Activated CD4-positive, alpha-beta T cell treated with anti-CD3 and anti-CD28 coated beads, Interleukin-2, amount 10 ng/mL, durations not matched to agents 24 days and 14 days (primary cell): ENCODE results near the gene RUVBL1. TPM values are rescaled to one million over a fixed set of nuclear protein-coding genes. Genes with fewer than 3 reads are reported as not detected.

ENCODE experiments used
- DNase-seq: peaks from one replicate; pipeline ENCODE4 v3.0.0; 2022
- H3K27ac Mint-ChIP-seq: one replicate; pipeline ENCODE4 v1.8.0; 2022; ENCODE audit warnings: mild to moderate bottlenecking, mixed read lengths
- H3K27me3 Mint-ChIP-seq: one replicate; pipeline ENCODE4 v1.8.0; 2022; ENCODE audit warnings: mixed read lengths
- H3K36me3 Mint-ChIP-seq: one replicate; pipeline ENCODE4 v1.8.0; 2022; ENCODE audit warnings: low read depth, mild to moderate bottlenecking, mixed read lengths
- H3K4me1 Mint-ChIP-seq: one replicate; pipeline ENCODE4 v1.8.0; 2021; ENCODE audit warnings: mixed read lengths
- H3K4me3 Mint-ChIP-seq: one replicate; pipeline ENCODE4 v1.8.0; 2022; ENCODE audit warnings: mild to moderate bottlenecking, moderate library complexity, mixed read lengths
- H3K9me3 Mint-ChIP-seq: one replicate; pipeline ENCODE4 v1.8.0; 2021; ENCODE audit warnings: mixed read lengths
- intact Hi-C: fragments of 100-400 bp; cut with micrococcal nuclease; formaldehyde crosslinking; loops from one replicate; pipeline ENCODE4 v1.15.1; 2023
- total RNA-seq: library from RNA; stranded (reverse); gene quantifications from 2 replicates; pipeline ENCODE4 v1.2.3, GENCODE V29; 2022

RUVBL1 gene
- total RNA-seq, 1 donor from 2014 or later = 150 TPM

DNA sequence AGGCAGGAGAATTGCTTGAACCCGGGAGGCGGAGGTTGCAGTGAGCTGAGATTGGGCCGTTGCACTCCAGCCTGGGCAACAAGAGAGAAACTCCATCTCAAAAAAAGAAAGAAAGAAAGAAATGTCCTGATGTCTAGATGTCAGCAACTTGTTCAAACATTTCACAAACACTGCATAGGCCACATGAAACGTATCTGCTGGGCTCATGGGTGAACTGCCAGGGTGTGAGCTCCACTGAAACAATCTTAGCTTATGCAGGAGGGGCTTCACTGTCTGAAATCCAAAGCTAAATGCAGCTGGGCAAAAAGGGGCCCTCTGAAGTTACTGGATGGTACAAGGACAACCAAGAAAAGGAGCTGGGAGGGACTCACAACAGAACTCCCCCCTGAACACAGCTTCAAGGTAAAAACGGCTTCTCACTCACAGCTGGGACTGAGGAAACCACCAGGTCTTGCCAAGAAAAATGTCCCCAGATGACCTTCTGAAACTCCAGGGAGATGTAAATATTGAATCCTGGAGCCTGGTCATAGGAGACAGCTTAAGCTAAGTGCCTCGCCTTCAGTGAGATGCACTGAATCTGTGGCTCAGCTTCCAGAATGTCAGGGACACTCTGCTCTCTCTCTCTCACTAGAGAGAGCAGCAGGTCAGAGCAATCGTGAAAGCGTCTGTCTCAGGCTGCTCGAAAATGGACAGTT, 39.5 kb downstream of the RUVBL1 start:
- intact Hi-C loops = no loop called here
- no peaks in the 10 kb centered on the region for H3K27me3 Mint-ChIP-seq
- H3K36me3 Mint-ChIP-seq = peaks cover 49% of the 10 kb centered on the region
- H3K4me3 Mint-ChIP-seq = no peak overlapping the region
- H3K4me1 Mint-ChIP-seq = no peaks in the 10 kb centered on the region
- H3K27ac Mint-ChIP-seq = no peak overlapping the region
- DNase-seq = no peak
- no peaks in the 10 kb centered on the region for H3K9me3 Mint-ChIP-seq

DNA sequence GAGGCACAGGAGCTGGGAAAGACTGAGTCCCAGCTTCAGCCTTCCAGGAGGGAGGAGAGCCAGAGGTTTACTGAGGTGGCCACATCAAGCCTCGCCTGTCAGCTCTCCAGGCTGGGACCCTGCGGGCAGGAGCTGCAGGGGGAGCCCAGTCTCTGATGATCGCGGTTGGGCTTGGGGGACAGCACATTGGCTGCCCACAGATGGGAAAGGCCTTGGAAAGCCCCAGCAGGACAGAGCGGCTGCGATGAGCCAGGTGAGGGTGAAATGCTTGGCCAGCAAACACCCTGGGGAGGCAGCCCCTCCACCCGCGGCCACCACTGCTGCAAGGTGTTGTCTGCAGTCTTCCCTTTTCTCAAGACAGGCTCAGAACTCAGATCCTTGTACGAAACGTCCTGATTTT, 40.2 kb downstream of the RUVBL1 start:
- Mint-ChIP-seq H3K4me1 (no peaks in the 10 kb centered on the region), H3K4me3 (no peak overlapping the region), H3K27ac (no peak overlapping the region), H3K36me3 (peaks cover 53% of the 10 kb centered on the region), H3K27me3 (no peaks in the 10 kb centered on the region), H3K9me3 (no peaks in the 10 kb centered on the region)
- intact Hi-C loops = no loop called here
- DNase-seq = no peak

DNA sequence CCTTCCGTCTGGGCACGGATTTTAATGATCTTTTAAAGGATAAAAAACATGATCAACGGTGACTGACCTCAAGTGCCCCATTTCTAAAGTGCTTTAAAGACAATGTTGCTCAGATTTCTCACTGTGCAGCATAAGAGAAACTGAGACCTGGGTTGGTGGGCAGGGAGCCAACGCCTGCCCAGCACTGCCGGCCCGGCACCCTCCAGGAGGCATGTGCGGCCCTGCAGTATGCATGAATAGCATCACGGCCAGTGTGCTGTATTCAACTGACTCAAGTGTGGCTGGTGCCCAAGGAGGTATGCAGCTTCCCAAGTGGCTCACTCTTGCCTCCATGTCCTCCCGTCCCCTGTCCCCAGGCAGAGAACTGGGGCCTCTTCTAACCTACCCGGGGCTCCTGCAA, 41.1 kb downstream of the RUVBL1 start:
- H3K4me3 Mint-ChIP-seq = no peak overlapping the region
- peaks cover 58% of the 10 kb centered on the region for H3K36me3 Mint-ChIP-seq
- intact Hi-C loops = no loop called here
- no peaks in the 10 kb centered on the region for H3K4me1 Mint-ChIP-seq
- DNase-seq = no peak
- no peaks in the 10 kb centered on the region for H3K27me3 Mint-ChIP-seq
- H3K27ac Mint-ChIP-seq = no peak overlapping the region
- no peaks in the 10 kb centered on the region for H3K9me3 Mint-ChIP-seq

DNA sequence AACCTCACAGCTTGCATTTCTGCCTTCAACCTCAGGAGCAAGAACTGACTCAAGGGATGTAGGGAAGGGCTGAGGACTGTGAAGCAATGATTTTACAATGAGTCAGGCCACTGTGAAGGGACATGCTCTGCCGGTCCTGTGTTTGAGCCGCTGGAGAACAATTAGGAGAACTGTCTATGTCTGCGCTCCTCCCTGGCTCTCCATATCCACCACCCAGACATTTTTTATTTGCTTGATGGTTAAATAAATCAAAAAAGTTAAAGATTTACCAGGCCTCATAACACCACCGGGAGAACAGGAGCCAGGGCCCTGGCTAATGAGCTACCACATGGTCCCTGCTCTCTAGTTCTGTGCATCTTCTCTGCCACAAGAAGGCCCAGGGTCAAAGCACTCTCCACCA, 41.8 kb downstream of the RUVBL1 start:
- Mint-ChIP-seq H3K4me1 (no peaks in the 10 kb centered on the region), H3K4me3 (no peak overlapping the region), H3K9me3 (no peaks in the 10 kb centered on the region), H3K27me3 (no peaks in the 10 kb centered on the region), H3K36me3 (peaks cover 53% of the 10 kb centered on the region), H3K27ac (no peak overlapping the region)
- intact Hi-C loops = no loop called here
- no peak for DNase-seq

DNA sequence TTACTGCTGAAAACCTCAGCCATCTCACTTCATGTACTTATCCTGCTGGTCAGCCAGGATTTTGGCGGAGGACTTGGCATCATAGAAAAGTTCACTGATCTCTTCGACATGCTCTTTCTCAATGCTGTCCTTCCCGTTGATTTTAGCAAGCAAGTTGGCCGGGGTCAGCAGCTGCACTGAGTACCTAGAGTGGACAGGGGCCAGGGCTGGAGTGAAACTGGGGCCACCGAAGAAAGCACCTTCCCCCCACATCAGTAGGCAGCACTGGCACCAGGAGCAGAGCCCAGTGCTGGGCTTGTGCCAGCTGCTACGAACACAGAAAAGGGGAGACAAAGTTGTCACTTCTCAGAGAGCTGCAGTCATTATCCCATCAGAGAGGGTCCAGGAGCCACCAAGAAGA, 42.4 kb downstream of the RUVBL1 start:
- no peak overlapping the region for H3K27ac Mint-ChIP-seq
- no peaks in the 10 kb centered on the region for H3K9me3 Mint-ChIP-seq
- no peaks in the 10 kb centered on the region for H3K27me3 Mint-ChIP-seq
- no peak overlapping the region for H3K4me3 Mint-ChIP-seq
- DNase-seq = no peak
- peaks cover 51% of the 10 kb centered on the region for H3K36me3 Mint-ChIP-seq
- H3K4me1 Mint-ChIP-seq = peaks cover 2% of the 10 kb centered on the region
- intact Hi-C loops = no loop called here

DNA sequence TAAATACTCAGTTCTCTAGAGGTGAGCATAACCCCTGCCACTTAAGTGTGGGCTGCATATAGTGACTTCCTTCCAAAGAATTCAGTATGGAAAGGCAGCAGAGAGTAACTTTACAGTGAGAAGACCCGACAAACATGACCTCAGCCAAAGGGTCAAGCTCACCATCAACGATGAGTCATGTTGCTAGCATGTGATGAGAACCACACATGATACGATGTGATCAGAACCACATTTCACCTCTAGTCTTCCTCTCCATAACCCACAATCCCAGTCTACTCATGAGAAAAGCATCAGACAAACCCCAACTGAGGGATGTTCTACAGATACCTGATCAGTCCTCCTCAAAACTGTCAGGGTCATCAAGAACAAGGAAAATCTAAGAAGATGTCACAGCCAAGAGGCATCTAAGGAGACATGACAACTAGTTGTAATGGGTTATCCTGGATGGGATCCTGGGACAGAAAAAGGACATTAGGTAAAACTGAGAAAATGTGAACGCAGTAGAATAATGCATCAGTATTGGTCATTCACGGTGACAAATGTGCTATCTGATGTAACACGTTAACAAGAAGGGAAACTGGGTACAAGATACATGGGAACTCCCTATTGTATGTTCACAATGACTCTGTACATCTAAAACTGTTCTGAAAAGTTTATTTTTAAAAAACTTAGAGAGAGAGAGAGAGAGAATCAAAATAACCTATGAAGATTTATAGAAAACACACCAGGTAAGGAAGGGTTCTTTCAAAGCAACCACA, 43.1 kb downstream of the RUVBL1 start:
- Mint-ChIP-seq H3K36me3 (peaks cover 48% of the 10 kb centered on the region), H3K9me3 (no peaks in the 10 kb centered on the region), H3K27ac (peak overlapping the region; percentile 37), H3K27me3 (no peaks in the 10 kb centered on the region), H3K4me3 (no peak overlapping the region), H3K4me1 (peaks cover 5% of the 10 kb centered on the region)
- intact Hi-C loops = no loop called here
- DNase-seq = no peak

DNA sequence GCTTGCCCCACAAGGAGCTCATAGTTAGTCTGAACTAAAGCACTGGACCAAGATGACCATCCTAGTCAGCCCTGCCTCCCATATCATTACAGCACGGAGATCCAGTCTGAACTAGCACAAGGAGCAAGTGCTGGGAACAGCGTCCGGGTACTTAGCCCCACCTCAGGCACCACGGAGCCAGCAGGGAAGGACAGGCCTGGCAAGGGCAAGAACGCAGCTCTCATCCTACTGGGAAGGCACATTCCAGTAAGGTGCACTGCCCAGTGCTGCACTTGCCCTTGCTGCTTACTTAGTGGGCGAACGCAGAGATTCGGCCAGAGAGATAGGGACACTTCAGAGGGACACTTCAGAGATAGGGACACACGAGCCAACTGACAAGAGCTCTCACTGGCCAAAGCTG, 43.8 kb downstream of the RUVBL1 start:
- Mint-ChIP-seq H3K27ac (no peak overlapping the region), H3K4me3 (no peak overlapping the region), H3K4me1 (peaks cover 7% of the 10 kb centered on the region), H3K9me3 (no peaks in the 10 kb centered on the region), H3K27me3 (no peaks in the 10 kb centered on the region), H3K36me3 (peaks cover 48% of the 10 kb centered on the region)
- intact Hi-C loops = loop anchor here (5.0 to 10.0 kb wide), 2 partner anchors 417 to 525 kb away; no protein-coding TSS in a partner anchor
- DNase-seq = no peak

DNA sequence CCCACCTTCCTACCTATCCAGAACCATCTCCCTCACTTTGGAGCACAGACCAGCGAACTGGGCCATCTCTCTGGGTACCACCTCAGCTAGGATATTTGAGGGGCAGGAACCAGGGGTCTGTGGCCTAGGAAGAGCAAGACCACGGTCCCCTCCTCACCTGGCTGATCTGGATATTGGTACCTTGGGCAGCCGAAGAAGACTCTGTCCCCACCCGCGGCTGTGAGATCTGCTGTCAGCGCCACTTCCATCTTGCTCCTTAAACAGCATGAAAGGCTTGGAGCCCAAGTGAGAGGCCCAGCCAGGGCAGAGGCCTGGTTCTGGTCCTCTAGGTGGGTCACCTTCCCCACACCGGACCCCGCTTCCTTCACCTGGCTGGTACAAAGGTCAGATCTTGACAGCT, 44.7 kb downstream of the RUVBL1 start:
- DNase-seq = no peak
- intact Hi-C loops = loop anchor here (5.0 to 10.0 kb wide), 2 partner anchors 418 to 526 kb away; no protein-coding TSS in a partner anchor

DNA sequence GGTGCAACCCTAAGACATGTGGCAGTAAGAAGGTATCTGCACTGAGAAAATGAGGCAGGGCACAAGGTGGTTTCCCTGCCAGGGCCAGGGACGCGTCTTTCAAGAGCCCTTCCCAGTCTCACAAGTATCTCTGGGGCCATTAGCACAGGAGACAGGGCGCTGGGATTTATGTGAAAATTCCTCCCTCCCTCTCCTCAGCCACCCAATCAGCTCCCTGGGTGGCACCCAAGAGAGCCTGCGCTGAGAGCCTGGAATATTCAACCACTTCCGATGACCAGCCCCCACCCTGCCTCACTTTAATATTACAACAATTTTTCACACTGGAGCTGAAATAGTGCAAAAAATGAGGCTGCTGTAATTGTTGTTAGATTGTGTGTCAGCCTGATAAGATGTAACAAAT, 45.3 kb downstream of the RUVBL1 start:
- intact Hi-C loops = loop anchor here (5.0 to 10.0 kb wide), 2 partner anchors 419 to 526 kb away; no protein-coding TSS in a partner anchor
- peaks cover 49% of the 10 kb centered on the region for H3K36me3 Mint-ChIP-seq
- H3K27me3 Mint-ChIP-seq = no peaks in the 10 kb centered on the region
- H3K9me3 Mint-ChIP-seq = no peaks in the 10 kb centered on the region
- H3K4me3 Mint-ChIP-seq = no peak overlapping the region
- peaks cover 8% of the 10 kb centered on the region for H3K4me1 Mint-ChIP-seq
- H3K27ac Mint-ChIP-seq = no peak overlapping the region
- DNase-seq = no peak

More for the DNA sequence above, 44.7 kb downstream of the RUVBL1 start:
- H3K4me3 Mint-ChIP-seq = no peak overlapping the region
- no peak overlapping the region for H3K27ac Mint-ChIP-seq
- H3K27me3 Mint-ChIP-seq = no peaks in the 10 kb centered on the region
- no peaks in the 10 kb centered on the region for H3K9me3 Mint-ChIP-seq
- H3K4me1 Mint-ChIP-seq = peaks cover 8% of the 10 kb centered on the region
- H3K36me3 Mint-ChIP-seq = peaks cover 49% of the 10 kb centered on the region

DNA sequence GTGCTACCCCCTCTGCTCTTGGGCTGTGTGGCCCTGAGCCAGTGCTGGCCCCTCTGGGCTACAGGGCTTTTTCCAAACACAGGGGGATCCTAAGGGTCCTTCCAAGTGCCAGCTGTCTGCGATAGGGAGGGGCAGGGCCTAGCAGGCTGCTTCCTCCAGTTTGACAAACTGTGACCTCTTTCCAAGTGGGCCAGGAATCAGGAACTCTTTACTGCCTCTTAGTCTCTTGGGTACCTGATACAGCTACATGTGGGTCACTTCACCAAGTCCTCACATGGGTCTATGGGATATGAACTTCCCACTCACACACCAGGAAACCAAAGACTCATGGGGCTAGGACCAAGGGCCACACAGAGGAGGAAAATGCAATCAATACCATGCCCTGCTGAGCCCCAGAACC, 45.9 kb downstream of the RUVBL1 start:
- Mint-ChIP-seq H3K4me1 (peaks cover 8% of the 10 kb centered on the region), H3K9me3 (no peaks in the 10 kb centered on the region), H3K27me3 (no peaks in the 10 kb centered on the region), H3K36me3 (peaks cover 44% of the 10 kb centered on the region), H3K4me3 (no peak overlapping the region), H3K27ac (no peak overlapping the region)
- no peak for DNase-seq
- intact Hi-C loops = loop anchor here (5.0 to 10.0 kb wide), 2 partner anchors 420 to 527 kb away; no protein-coding TSS in a partner anchor

DNA sequence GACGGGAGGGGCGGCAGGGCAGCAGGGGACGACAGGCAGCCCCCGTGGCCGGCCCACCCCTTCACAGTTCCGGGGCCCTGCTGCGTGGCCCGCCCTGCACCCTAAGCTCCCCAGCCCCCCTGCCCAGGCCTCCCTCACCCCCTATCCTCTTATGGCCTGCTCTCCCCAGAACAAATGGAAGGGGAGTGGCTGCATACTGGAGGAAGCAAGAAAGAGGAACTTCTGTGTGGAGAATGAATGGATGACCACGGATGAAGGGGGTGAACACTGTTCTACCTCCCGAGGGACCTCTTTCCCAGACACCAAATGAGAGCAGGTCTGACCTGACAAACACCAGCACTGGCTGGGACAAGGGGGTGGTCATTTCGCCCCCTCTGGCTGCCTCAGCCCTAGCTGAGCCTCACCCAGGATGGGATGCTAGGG, 46.4 kb downstream of the RUVBL1 start:
- no peak overlapping the region for H3K27ac Mint-ChIP-seq
- no peak for DNase-seq
- H3K36me3 Mint-ChIP-seq = peaks cover 41% of the 10 kb centered on the region
- H3K4me3 Mint-ChIP-seq = no peak overlapping the region
- peaks cover 8% of the 10 kb centered on the region for H3K4me1 Mint-ChIP-seq
- intact Hi-C loops = loop anchor here (5.0 to 10.0 kb wide), 2 partner anchors 420 to 528 kb away; no protein-coding TSS in a partner anchor
- no peaks in the 10 kb centered on the region for H3K9me3 Mint-ChIP-seq
- no peaks in the 10 kb centered on the region for H3K27me3 Mint-ChIP-seq

DNA sequence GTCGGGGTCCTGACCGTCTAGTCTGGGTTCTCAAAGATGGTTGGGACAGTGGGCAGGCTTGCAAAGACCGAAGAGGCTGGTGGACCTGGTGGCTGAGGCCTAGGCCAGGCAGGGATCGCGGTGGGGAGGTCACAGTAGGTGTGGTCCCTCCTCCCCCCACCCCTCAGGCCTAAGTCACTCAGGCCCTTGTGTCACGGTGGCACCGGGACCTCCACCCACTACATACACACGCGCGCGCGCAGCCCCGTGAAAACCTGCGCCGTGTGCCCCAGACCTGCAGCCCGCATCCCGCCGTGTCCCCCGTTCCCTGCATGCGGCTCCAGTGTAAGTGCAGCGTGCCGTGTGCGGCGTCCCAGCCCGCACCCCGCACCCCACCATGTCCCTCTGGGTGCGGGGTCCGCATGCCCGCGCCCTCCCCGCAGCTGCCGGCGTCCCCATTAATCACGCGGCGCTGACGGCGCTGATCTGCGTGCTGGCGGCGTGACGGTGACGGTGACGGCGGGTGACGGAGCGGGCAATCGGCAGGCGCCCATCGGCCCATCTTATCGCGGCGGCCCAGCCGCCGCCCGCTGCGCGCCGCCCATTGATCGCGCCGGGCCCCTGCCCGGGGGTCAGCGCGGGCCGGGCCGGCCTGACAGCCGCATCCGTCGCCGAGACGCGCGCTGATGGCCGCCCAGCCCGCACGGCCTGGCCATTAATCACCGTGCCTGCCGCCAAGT, 47.0 kb downstream of the RUVBL1 start:
- H3K27ac Mint-ChIP-seq = no peak overlapping the region
- peak overlapping the region; percentile 66 for H3K4me3 Mint-ChIP-seq
- H3K27me3 Mint-ChIP-seq = no peaks in the 10 kb centered on the region
- no peaks in the 10 kb centered on the region for H3K9me3 Mint-ChIP-seq
- H3K36me3 Mint-ChIP-seq = peaks cover 41% of the 10 kb centered on the region
- intact Hi-C loops = loop anchor here (5.0 to 10.0 kb wide), 2 partner anchors 421 to 528 kb away; no protein-coding TSS in a partner anchor
- no peak for DNase-seq
- peaks cover 8% of the 10 kb centered on the region for H3K4me1 Mint-ChIP-seq

DNA sequence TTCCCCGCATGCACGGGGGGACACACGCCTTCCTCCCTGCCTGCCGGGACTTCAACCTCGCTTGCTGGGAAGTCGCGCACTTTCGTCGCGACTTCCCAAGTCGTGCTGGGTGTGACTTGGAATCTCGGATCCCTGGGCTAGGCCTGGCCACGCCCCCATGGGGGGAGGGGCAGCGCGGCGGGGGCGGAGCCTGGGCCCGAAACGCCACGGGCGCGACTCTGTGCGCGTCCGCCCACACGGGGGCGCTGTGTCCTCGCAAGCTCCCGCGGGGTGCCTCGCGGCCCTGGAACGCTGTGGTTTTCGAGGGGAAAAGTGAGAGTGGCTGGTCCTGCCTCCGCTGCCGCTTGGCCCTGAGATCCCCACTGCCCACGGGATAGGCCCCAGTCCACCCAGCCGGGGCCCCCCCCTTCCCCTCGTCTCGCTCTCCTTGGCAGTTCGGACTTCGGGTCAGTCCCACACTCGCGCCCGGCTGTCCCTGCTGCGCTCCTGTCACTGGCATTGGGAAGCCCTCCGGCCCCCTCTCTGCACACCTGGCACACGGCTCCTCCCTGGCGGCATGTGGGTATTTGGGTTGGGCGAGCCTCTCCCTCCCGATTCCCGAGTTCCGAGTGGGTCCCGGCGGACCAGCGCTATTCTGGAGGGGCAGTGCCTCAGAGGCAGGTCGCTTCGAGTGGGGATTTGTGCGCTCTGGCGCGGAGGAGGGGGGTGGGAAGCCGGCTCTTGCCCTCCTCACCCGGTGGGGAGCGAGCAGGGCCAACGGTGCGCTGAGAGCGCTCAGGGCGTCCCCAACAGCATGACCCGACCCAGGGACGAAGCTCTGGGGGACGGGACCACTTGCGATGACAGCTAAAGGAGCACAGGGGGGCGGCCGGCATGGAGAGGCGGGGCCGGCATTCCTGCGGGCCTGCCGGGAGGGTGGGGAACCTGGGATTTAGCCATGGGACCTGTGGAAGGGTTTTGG, 47.8 kb downstream of the RUVBL1 start:
- Mint-ChIP-seq H3K4me3 (peak overlapping the region; percentile 66), H3K36me3 (peaks cover 40% of the 10 kb centered on the region), H3K27me3 (no peaks in the 10 kb centered on the region), H3K9me3 (no peaks in the 10 kb centered on the region), H3K27ac (no peak overlapping the region), H3K4me1 (peaks cover 8% of the 10 kb centered on the region)
- DNase-seq = peak; percentile 96
- intact Hi-C loops = loop anchor here (1.0 to 10.0 kb wide), 4 partner anchors 24 to 529 kb away; partner anchors contain the start of genes RUVBL1 and SEC61A1
